ENCODE measurements around the gene KIRREL3. TPM values are rescaled to one million over a fixed set of nuclear protein-coding genes. Genes with fewer than 3 reads are reported as not detected.

KIRREL3 gene
- total and polyA plus RNA-seq, 2 of the 8 experiments (the other 6 are each of a cell fraction or from before 2014, with no cell fraction given), result 0.29 to 0.32 TPM

- Histone ChIP-seq H3K79me1 (ENCODE audit: low read depth, low read length) (no peaks in the 10 kb centered on the region), H3K23me2 (ENCODE audit: low read depth, low read length) (no peaks in the 10 kb centered on the region), H3K4me3 (ENCODE audit: extremely low read depth in 1 of 4, insufficient read depth in 2 of 4, low read depth in 3 of 4, low read length in 4 of 4) (no peak overlapping the region; a peak in 2 of 8 replicates), H2AK5ac (ENCODE audit: low read depth, low read length) (no peak overlapping the region), H4K8ac (ENCODE audit: extremely low read depth, insufficient read depth, low read length) (no peak overlapping the region), H4K20me1 (replicated peaks in 1 of 2; ENCODE audit: control insufficient read depth in 1 of 2, insufficient read depth in 2 of 2, low read length in 2 of 2) (no peaks in the 10 kb centered on the region), H3K56ac (replicated peaks; ENCODE audit: insufficient read length, low read depth, low read length) (no peak overlapping the region), H3K4me1 (replicated peaks in 1 of 4; ENCODE audit: control insufficient read depth in 3 of 4, insufficient read depth in 4 of 4, low read length in 3 of 4) (peaks cover 0 to 4% (median under 1%) of the 10 kb centered on the region in 4 experiments; a peak in 1 of 7 replicates), H3K79me2 (ENCODE audit: control insufficient read depth in 1 of 2, insufficient read depth in 2 of 2, low read length in 2 of 2) (no peaks in the 10 kb centered on the region), H4K5ac (ENCODE audit: insufficient read length, low read depth, low read length) (no peak overlapping the region), H3K9ac (replicated peaks in 1 of 4; ENCODE audit: extremely low read depth in 1 of 4, low read depth in 3 of 4, low read length in 3 of 4) (no peak overlapping the region), H3K36me3 (ENCODE audit: control insufficient read depth in 2 of 4, insufficient read depth in 4 of 4, low read length in 3 of 4) (no peaks in the 10 kb centered on the region), H2AFZ (ENCODE audit: low read length) (no peak overlapping the region), H2BK120ac (replicated peaks; ENCODE audit: low read depth, low read length) (no peak overlapping the region), H3K27me3 (replicated peaks in 1 of 4; ENCODE audit: control insufficient read depth in 3 of 4, extremely low read depth in 1 of 4, insufficient read depth in 3 of 4, low read length in 3 of 4) (no peaks in the 10 kb centered on the region), H3K14ac (ENCODE audit: insufficient read length) (no peak overlapping the region), H2BK5ac (ENCODE audit: low read depth, low read length) (no peak overlapping the region), H3K27ac (ENCODE audit: low read depth, low read length) (no peak overlapping the region), H3K4ac (replicated peaks; ENCODE audit: insufficient read length, low read depth, low read length) (no peak overlapping the region), H2BK15ac (ENCODE audit: low read length) (no peak overlapping the region), H2BK20ac (ENCODE audit: low read length) (no peak overlapping the region), H3K4me2 (ENCODE audit: insufficient read depth in 1 of 2, low read depth in 2 of 2, low read length in 2 of 2) (no peak overlapping the region), H3K9me3 (ENCODE audit: insufficient read depth in 2 of 2, low read depth in 1 of 2, low read length in 1 of 2) (no peaks in the 10 kb centered on the region), H4K91ac (replicated peaks; ENCODE audit: insufficient read length, low read length) (no peak overlapping the region), H3K23ac (ENCODE audit: insufficient read length) (no peak overlapping the region), H3K18ac (ENCODE audit: extremely low read depth, low read length) (no peak overlapping the region), H2BK12ac (ENCODE audit: low read depth, low read length) (no peak overlapping the region)
- ChIA-PET CTCF (ENCODE audit: partially characterized antibody) (interaction anchor here (1.1 to 2.1 kb wide), 4 partner anchors 13 to 210 kb away, joined by 4 to 5 read pairs (median 4); no protein-coding TSS in a partner anchor), POLR2A (ENCODE audit: partially characterized antibody) (no interaction called here)
- TF ChIP-seq MAFK (IDR thresholded peaks at IDR 0.05; ENCODE audit: low read depth, low read length), result no peak
- no peak for TF ChIP-seq PHF8 (conservative IDR thresholded peaks at IDR 0.05; ENCODE audit: low read depth, low read length)
- no peak for TF ChIP-seq BACH1 (IDR thresholded peaks at IDR 0.05; ENCODE audit: low read length)
- no peak for TF ChIP-seq TCF12 (IDR thresholded peaks at IDR 0.05; ENCODE audit: low read depth, low read length)
- no peak for TF ChIP-seq E2F6 (IDR thresholded peaks at IDR 0.05)
- no peak for TF ChIP-seq TAF7 (optimal IDR thresholded peaks at IDR 0.05; ENCODE audit: borderline replicate concordance, low read depth, low read length)
- no peak for TF ChIP-seq BRCA1 (IDR thresholded peaks at IDR 0.05; ENCODE audit: low read depth, low read length)
- no peak for TF ChIP-seq CHD1 (IDR thresholded peaks at IDR 0.05; ENCODE audit: low read depth, low read length)
- no peak for TF ChIP-seq SIX5 (IDR thresholded peaks at IDR 0.05; ENCODE audit: low read depth, low read length)
- no peak for TF ChIP-seq TBP (IDR thresholded peaks at IDR 0.05; ENCODE audit: low read depth, low read length)
- TF ChIP-seq EZH2 (IDR thresholded peaks at IDR 0.05; ENCODE audit: low read depth, low read length, severe bottlenecking), result no peak
- TF ChIP-seq CHD2 (IDR thresholded peaks at IDR 0.05; ENCODE audit: low read length), result no peak
- no peak for TF ChIP-seq SIRT6 (IDR thresholded peaks at IDR 0.05; ENCODE audit: low read length)
- no peak for TF ChIP-seq SAP30 (IDR thresholded peaks at IDR 0.05; ENCODE audit: insufficient read depth, insufficient replicate concordance, low read length)
- no peak for TF ChIP-seq FOSL1 (IDR thresholded peaks at IDR 0.05; ENCODE audit: insufficient read depth, low read depth, low read length)
- 76% methylated on average over 6 of the region's 6 CpGs; no CpG with 5 or more reads in 1 of the 2 experiments for WGBS, 2 experiments (ENCODE audit: extremely low coverage in 1 of 2, insufficient coverage in 1 of 2, insufficient read length in 1 of 2, insufficient replicate concordance in 2 of 2, low coverage in 1 of 2, low lambda C conversion rate in 2 of 2, missing lambda C conversion rate in 1 of 2)
- FAIRE-seq (no peak), DNase-seq (ENCODE audit: low read depth in 1 of 2, low spot score in 2 of 2) (no peak)
Observed at GRCh38 chr11:126816645-126817044, 183.9 kb downstream of the KIRREL3 start.

All from H1 (cell line).